Upper lobe of left lung (tissue), 6 donors: Measurements from ENCODE around the gene STK39. TPM values are rescaled to one million over a fixed set of nuclear protein-coding genes. Genes with fewer than 3 reads are reported as not detected.
A peak's percentile ranks its signal among the peaks of the same experiment; 100 is the strongest.

ENCODE experiments used
- ATAC-seq, 2 donors: fragments of 200-7000 bp; cut with Tn5 transposase; one replicate each; pipeline ENCODE4 v1.9.1; 2022; ENCODE audit warnings: mild to moderate bottlenecking in 2 of 2, moderate library complexity in 2 of 2; ENCODE audit not compliant: low FRiP score in 2 of 2
- DNase-seq, 2 donors: peaks; one replicate each; pipeline ENCODE4 v3.0.0-alpha.2; 2019 to 2020
- H3K27ac ChIP-seq, 4 donors: fragments of 200-600 bp; sonication (generic); one replicate each; pipeline ENCODE4 v1.5.1; 2016 to 2019
- H3K27me3 ChIP-seq, 4 donors: fragments of 200-600 bp; sonication (generic); one replicate each; pipeline ENCODE4 v1.5.1; 2017 to 2019
- H3K36me3 ChIP-seq, 4 donors: fragments of 200-600 bp; sonication (generic); one replicate each; pipeline ENCODE4 v1.5.1; 2016 to 2019
- H3K4me1 ChIP-seq, 4 donors: fragments of 200-600 bp; sonication (generic); one replicate each; pipeline ENCODE4 v1.5.1; 2018 to 2019
- H3K4me3 ChIP-seq, 4 donors: fragments of 200-600 bp; sonication (generic); one replicate each; pipeline ENCODE4 v1.5.1; 2017 to 2019; ENCODE audit warnings: mild to moderate bottlenecking in 2 of 4, moderate library complexity in 1 of 4
- H3K9me3 ChIP-seq, 4 donors: fragments of 200-600 bp; sonication (generic); one replicate each; pipeline ENCODE4 v1.5.1; 2018 to 2019
- CTCF ChIP-seq, 6 experiments: fragments of 450-650 bp in 4 of 6; fragments of 200-600 bp in 2 of 6; sonication (generic) in 2 of 6; IDR thresholded peaks; one replicate each; pipeline ENCODE4 v1.5.1; 2016 to 2019; ENCODE audit warnings: antibody characterized with exemption in 6 of 6
- EP300 ChIP-seq, 4 donors: sonication (generic); formaldehyde crosslinking; IDR thresholded peaks; one replicate each; pipeline ENCODE4 v1.5.1; 2017; ENCODE audit warnings: antibody characterized with exemption in 4 of 4, control low read depth in 2 of 4
- POLR2A ChIP-seq, 4 donors: fragments of 450-650 bp; IDR thresholded peaks; one replicate each; pipeline ENCODE4 v1.5.1; 2016 to 2017; ENCODE audit warnings: antibody characterized with exemption in 4 of 4, mild to moderate bottlenecking in 2 of 4
- POLR2AphosphoS5 ChIP-seq, 2 donors: sonication (generic); formaldehyde crosslinking; IDR thresholded peaks; one replicate each; pipeline ENCODE4 v1.5.1; 2017; ENCODE audit warnings: antibody characterized with exemption in 2 of 2
- WGBS, 2 donors: methylation state at CpG; one replicate each; pipeline ENCODE4 v1.1.5; 2017 to 2018; 5-methylcytosine and 5-hydroxymethylcytosine counted together
- total RNA-seq, 6 donors: library from RNA; depleted of rRNA in 4 of 6; stranded (reverse); fragments of >200 nt in 4 of 6; gene quantifications; one replicate each; pipeline versions ENCODE4 v1.1.0 to v1.2.1, GENCODE V29; 2016 to 2021
- donor health status: DM: no; HTN: no; CAD: no; lungs with moderate emphysema.
- donor health status: DM: no; HTN: yes; CAD: no; lungs with severe emphysema.

The STK39 gene
- total RNA-seq, 6 donors from 2014 or later: 7.9 to 18.8 (median 12.1) TPM

- no peaks in the 10 kb centered on the region for H3K36me3 ChIP-seq
- ATAC-seq: no peak
- WGBS, 2 donors: 60 to 76% methylated on average over 5 of the region's 5 CpGs
Observed at GRCh38 chr2:168149150-168149974, 98.0 kb downstream of the STK39 start.

DNA sequence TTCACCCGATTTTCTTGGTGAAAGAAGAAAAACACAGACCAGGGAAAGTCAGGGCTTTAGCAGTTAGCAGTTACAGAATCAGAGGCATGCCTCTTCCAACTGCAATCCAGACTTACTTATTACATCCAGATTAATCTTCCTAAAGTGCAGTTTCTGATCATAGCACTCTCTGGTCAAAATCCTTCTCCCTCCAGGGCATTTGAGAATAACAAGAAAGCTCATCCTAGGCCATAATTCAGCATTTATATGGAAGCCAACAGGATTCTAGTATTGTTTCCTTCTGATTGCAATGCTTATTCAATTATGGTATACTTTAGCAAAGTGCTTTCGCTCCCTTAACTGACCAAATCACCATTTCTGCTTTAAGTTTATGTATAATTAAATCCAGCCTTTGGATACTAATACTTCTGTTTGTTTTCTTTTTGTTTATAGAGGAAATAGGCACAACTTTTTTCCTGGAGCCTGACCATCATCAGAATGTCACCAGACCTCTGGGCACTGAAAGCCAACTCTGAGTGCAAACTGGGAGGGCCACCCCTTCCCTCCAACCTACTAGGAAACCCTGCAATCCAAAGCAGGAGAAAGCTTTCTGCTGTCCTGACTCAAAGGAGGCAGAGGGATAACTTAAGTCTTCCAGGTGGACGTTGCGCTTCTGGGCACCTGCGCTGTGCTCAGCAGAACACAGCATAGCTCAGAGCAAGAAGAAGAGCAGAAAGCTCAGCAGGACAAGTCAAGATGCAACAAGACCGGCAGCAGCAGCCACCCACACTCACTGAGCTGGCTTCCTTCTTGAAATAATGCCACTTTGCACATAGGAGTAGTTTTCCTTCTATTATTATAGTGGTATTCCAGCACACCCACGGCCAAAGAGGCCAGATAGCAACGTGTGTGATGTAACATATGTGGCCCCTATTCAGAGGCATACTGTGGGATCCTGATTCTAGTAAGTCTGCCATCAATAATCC, 99.3 kb downstream of the STK39 start:
- Histone ChIP-seq H3K9me3 (no peaks in the 10 kb centered on the region), H3K36me3 (no peaks in the 10 kb centered on the region), H3K27me3 (no peaks in the 10 kb centered on the region), H3K4me1 (peaks cover 0 to 12% (median 3%) of the 10 kb centered on the region in 4 donors), H3K4me3 (no peak overlapping the region), H3K27ac (peak overlapping the region in 1 of 4 donors; percentile 49)
- TF ChIP-seq POLR2A (IDR thresholded peaks at IDR 0.05): no peak
- TF ChIP-seq CTCF (IDR thresholded peaks at IDR 0.05): no peak
- no peak for TF ChIP-seq EP300 (IDR thresholded peaks at IDR 0.05)
- TF ChIP-seq POLR2AphosphoS5 (IDR thresholded peaks at IDR 0.05): no peak
- 65 to 88% methylated on average over 6 to 8 of the region's 8 CpGs for WGBS, 2 donors
- no peak for DNase-seq
- ATAC-seq: no peak

More at GRCh38 chr2:168149150-168149974, 98.0 kb downstream of the STK39 start:
- H3K27ac ChIP-seq: no peak overlapping the region
- H3K4me1 ChIP-seq: peaks cover 0 to 12% (median 3%) of the 10 kb centered on the region in 4 donors
- no peaks in the 10 kb centered on the region for H3K27me3 ChIP-seq
- no peak for DNase-seq
- no peaks in the 10 kb centered on the region for H3K9me3 ChIP-seq
- no peak overlapping the region for H3K4me3 ChIP-seq
- no peak for TF ChIP-seq CTCF (IDR thresholded peaks at IDR 0.05)
- no peak for TF ChIP-seq EP300 (IDR thresholded peaks at IDR 0.05)
- no peak for TF ChIP-seq POLR2A (IDR thresholded peaks at IDR 0.05)
- TF ChIP-seq POLR2AphosphoS5 (IDR thresholded peaks at IDR 0.05): no peak

GRCh38 chr2:168146892-168147810, 100.2 kb downstream of the STK39 start:
- TF ChIP-seq CTCF (IDR thresholded peaks at IDR 0.05) (no peak), POLR2AphosphoS5 (IDR thresholded peaks at IDR 0.05) (no peak), EP300 (IDR thresholded peaks at IDR 0.05) (peak in 1 of 4 donors; percentile 29), POLR2A (IDR thresholded peaks at IDR 0.05) (no peak)
- H3K27me3 ChIP-seq: no peaks in the 10 kb centered on the region
- no peak for ATAC-seq
- no peaks in the 10 kb centered on the region for H3K36me3 ChIP-seq
- no peaks in the 10 kb centered on the region for H3K9me3 ChIP-seq
- no peak for DNase-seq
- H3K4me1 ChIP-seq: peaks cover 0 to 12% (median 3%) of the 10 kb centered on the region in 4 donors
- peak overlapping the region in 3 of 4 donors; percentile 10 to 49 (median 27) for H3K27ac ChIP-seq
- no peak overlapping the region for H3K4me3 ChIP-seq
- 32 to 64% methylated on average over 9 of the region's 9 CpGs for WGBS, 2 donors
